SKM-1 treated with dmso at 0.1 percent for 144 hours (cell line): Measurements from ENCODE around the gene COPS6.

ENCODE experiments used
- DNase-seq: peaks from one replicate; lab custom pipeline; 2025; ENCODE audit not compliant: unreplicated experiment; lab: John Stamatoyannopoulos, UW

COPS6 gene

DNA sequence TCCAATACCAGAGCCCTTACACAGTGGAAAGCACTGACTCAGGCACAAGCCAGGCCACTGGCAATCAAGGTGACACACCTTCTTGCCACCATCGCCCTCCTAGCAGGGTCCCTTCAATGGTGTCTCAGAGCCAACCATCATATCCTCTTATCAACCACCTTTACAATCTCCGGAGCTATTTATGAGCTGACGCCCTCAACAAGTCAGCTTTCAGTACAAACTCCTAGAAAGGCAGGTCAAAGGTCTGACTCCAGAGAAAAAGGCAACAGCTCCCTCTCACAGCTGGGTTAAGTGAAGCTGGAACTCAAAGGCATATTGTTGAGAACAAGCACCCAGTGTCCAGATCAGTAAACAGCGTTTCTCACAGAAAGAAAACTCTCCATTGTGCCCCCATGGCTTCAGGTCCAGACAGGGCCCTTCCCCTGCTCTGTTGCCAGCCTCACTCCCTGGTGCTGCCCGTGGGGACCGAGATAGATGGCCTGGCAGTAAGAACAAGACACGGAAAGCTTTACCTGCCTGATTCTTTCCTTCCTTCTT, 9.7 kb upstream of the COPS6 start:
- no peak for DNase-seq

DNA sequence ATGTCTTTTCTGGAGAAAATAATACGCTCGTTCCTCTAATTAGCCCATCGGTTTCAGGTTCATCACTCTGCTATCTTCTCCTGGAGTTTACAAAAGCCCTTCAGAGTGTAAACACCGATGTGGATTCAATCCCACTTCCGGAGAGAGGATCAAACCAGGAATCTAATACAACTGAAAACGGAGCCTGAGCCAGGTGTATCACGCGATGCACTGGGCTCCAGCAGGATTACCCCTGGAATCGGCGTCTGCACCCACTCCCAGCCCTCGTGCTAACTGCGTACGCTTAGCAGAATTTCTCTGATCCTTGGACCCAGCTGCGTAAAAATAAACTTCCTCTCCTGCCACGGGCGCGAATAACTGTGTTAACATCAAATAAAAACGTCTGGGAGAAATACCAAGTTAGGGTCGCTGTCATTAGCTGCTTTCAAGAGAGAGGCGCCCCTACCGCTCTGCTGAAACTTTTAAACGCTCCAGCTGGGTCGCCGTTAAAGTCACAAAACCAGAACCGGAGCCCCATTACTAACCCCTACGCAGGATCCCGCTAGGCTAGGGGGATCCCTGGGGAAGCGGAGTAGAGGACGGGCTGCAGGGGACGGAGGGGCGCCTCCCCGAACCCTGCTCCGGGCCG, 7.7 kb upstream of the COPS6 start:
- no peak for DNase-seq

DNA sequence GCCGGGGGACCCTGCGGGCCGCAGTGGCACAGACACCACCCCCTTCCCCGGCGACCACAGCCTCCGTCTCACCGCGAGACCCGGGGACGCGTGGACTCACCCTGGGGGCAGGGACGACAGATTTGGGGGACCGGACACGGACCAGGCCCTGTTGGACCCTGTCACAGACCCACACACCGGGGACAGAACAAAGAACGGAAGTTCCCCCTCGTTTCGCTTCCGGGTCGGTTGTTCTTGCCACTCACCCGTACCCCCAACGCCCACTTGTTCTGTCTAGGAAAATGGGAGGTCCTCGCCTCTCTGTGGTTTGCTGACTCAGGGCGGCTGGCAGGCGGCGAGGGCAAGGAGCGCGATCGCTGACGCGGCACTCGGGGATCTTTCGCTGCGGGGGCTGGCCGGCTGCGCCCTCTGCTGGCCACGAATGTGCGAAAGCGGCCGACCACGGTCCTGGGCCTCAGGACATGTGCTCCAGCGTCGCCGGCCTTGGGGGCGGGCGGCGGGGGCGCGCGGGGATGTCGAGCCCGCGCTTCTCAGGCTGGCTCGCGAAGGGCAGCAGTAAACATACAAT, 7.2 kb upstream of the COPS6 start, which contains the start of gene ZNF3:
Gene ZNF3, minus strand, starts transcription at position 189 of the 568 bp plus-strand sequence. CDS start 4,366 bp downstream, outside the sequence.
- DNase-seq, result peak; percentile 97

DNA sequence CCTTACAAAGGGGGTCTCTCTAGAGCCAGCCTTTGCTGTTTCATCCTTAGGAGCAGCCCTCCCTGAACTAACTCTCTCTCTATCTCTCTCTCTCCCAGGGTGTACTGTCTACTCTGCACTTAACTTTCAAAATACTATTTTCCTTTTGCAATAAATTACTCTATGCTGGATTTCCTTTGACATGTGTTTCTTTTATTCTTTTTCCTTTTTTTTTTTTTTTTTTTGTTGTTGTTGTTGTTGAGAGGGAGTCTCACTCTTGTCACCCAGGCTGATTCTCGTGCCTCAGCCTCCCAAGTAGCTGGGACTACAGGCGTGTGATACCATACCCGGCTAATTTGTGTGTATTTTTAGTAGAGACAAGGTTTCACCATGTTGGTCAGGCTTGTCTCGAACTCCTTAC, 5.8 kb upstream of the COPS6 start:
- no peak for DNase-seq

DNA sequence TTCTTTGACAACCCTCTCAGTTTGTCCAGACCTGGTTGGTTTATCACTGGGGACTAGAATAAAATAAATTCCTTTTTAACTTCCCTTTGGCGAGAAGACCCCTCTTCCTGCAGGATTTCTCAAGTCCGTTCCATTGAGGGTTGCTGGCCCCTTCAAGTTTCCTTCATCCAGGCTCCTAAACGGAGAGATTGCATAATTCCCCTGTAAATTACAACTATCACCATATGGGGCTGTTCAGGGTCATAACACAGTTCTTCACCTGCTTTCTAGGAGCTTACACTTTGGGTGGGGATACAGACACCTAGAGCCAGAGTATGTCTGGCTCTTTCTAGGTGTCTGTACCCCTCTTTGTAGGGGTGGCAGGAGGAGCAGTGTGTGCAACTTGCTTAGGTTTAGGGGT, 3.3 kb upstream of the COPS6 start:
- DNase-seq, result no peak

DNA sequence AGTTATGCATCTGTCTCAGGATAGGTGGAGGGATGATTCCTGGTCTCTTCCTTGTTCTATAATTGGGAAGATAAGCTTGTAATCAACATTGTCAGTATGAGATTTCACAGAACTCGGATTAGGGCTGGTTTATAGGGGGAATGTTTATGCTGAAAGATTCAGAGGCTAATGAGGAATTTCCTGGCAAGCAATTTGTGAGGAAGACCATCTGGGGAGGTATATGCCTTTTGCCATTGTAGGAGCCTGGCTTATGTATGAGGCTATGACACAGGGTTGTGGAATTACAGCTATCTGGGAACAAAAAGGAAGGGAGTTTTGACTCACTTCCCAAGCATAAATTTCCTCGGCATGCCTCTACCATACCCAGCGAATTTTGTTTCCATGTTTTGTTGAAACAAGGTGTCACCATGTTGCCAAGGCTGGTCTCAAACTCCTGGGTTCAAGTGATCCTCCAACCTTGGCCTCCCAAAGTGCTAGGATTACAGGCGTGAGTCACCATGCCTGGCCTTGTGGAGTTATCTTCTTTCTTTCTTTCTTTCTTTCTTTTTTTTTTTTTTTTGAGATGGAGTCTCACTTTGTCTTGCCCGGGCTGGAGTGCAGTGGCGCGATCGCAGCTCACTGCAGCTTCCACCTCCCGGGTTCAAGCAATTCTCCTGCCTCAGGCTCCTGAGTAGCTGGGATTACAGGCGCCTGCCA, 1.6 kb upstream of the COPS6 start:
- no peak for DNase-seq

DNA sequence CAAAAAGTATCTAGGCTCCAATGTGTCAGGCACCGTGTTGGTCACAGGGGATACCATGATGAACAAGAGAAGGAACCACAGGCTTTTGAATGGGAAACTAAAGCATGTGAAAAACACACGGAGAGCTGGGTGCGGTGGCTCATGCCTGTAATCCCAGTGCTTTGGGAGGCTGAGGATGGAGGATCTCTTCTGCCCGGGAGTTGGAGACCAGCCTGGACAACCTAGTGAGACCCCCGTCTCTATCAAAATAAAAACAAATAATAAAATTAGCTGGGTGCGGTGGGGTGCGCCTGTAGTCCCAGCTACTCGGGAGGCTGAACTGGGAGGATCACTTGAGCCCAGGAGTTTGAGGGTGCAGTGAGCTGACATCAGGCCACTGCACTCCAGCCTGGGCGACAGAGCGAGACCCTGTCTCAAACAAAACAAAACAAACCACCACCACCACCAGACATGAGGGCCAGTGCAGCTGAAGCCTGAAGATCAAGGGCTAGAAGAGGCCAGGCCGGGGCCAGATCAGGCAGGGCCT, 611 bp upstream of the COPS6 start:
- DNase-seq, result no peak

DNA sequence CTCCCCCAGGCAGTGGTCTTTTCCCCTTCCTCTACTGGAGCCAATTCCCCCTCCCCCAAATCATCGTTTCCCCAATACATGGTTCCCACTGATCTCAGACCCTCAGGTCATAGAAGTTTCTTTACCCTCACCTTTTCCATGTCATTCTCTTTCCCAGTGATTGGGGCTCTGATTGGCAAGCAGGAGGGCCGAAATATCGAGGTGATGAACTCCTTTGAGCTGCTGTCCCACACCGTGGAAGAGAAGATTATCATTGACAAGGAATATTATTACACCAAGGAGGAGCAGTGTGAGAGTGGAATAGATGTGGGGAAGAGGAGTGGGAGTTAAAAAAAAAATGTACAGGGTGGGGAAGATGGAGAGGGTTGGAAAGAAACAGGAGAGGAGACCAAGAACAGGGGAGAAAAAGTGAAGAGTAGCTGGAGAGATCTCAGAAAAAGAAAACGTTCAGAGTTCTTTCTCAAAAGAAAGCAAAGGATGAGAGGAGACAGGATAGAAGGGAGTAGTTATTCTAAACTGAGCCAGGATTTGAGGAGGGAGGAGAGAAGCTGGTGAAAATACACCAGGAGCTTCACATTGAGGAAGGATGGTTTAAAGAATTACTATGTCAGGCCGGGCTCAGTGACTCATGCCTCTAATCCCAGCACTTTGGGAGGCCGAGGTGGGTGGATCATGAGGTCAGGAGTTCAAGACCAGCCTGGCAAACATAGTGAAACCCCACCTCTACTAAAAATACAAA, 858 bp downstream of the COPS6 start:
- no peak for DNase-seq

DNA sequence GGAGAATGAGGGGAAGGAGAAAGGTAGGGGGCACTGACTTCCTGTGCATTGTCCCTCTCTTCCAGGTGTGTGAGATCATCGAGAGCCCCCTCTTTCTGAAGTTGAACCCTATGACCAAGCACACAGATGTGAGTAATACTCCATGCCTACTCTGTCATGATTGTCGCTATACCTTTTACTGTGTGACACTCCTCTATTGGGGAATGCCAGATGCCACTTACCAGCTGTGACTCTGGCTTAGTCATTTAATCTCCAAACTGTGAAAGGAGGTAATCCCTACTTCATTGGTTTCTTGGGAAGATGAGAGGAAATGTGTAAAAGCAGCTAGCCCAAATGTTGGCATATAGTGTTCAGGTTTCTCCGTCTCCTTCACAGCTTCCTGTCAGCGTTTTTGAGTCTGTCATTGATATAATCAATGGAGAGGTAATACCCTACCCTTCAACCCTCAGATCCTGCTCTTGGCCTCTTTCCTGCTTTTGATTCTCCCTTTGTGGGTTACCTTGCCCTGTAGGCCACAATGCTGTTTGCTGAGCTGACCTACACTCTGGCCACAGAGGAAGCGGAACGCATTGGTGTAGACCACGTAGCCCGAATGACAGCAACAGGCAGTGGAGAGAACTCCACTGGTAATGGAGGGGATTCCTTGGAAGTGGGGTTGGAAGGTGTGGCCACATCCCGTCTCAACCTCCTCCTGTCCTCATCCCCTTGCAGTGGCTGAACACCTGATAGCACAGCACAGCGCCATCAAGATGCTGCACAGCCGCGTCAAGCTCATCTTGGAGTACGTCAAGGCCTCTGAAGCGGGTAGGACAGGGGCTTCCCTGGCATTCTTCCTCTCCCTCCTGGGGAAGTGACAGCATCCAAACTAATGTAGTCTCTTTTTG, 2.0 kb downstream of the COPS6 start:
- DNase-seq, result no peak

DNA sequence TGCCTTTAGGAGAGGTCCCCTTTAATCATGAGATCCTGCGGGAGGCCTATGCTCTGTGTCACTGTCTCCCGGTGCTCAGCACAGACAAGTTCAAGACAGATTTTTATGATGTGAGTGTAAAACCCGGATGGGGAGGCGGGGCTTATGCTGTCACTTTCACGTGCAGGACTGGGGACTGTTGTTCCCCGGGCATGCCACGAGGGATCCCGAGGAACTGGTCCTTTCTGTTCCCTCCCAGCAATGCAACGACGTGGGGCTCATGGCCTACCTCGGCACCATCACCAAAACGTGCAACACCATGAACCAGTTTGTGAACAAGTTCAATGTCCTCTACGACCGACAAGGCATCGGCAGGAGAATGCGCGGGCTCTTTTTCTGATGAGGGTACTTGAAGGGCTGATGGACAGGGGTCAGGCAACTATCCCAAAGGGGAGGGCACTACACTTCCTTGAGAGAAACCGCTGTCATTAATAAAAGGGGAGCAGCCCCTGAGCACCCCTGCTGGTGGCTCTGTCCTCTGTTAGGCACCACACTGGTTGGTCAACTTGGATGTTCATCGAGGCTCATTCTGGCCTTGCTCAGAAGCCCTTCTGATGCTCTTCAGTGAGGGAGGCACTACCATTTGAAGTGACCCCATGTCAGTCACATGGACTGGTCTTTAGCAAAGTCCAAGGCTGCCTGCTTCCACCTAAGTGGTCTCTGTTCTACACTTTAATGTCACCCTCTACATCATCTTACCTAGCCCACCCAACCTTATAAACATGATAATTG, 2.8 kb downstream of the COPS6 start:
- DNase-seq, result no peak

DNA sequence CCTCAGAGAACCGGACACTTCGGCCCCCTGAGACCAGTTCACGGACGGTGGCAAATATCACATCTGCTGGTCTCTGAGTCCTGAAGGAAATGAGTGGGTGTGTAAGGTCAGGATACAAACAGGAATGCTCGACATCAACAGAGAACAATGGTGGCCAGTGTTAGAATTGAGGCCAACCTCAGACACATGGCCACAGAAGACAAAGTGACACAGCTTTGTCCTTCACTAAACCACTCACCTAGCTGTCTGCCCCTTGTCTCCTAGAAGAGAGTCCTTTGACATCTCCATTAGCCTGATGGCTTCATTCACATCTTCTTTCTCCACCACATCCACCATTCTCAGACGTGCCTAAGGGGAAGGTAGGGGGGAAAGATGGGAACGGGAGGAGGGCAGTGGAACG, 4.3 kb downstream of the COPS6 start:
- no peak for DNase-seq

DNA sequence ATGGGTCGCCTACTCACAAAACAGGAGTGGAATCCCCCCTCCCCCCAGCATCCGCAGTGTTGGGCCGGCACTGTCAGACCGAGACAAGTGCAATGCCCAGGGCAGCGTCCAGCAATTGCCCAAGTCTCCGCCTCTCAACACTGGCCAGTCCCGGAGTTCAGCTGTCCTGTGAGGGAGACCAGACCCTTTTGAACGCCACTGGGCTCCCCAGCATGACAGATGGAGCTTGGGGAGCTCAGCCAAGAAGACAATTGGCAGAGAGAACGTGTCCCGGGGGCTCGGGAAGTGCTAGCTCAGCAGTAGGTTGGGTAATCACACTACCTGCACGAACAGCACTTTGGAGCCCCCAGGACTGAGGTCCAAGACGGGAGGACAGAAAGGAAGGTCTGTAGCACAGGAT, 4.7 kb downstream of the COPS6 start:
- no peak for DNase-seq

DNA sequence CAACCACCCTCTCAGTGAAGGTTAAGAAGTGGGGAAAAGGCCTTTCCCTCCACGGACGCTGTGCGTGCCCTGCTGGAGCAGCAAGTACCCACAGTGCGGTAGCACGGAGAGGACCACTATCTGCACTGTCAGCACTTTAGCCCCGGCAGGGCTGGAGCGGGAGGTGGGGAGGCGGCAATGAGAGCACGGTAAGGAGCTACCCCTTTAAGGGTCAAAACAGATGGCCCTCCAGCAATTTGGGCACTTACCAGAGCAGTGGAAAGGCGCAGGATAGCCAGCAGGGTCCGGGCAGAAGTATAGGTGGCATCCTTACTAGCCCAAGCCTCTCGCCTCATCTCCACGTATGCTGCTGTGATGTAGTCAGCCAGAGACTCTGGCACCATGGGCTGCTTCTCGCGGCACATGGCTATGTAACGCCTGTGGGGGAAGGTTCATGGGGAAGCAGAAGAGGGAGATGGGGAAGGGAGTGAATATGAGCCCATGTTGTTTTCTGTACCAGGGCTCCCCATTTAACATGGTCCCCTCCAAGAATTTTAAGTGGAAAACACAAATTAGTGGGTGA, 5.2 kb downstream of the COPS6 start:
- no peak for DNase-seq

DNA sequence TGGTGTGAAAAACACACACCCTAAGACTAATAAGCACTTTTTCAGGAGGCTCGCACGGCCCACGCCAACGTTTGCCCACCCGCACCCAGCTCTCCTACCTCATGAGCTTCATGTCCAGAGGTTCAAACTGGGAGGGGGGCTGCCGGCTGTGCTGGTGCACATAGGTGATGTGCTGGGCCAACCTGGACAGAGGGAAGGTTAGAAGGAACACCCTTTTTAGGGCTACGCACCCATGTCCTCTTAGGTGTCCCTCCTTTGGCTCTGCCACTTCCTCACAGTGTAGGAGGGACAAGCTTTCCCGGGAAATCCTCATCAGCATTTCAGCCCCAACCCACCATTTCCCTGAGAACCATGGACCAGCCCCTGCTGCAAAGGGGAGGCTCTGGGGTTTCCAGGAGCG, 6.5 kb downstream of the COPS6 start:
- no peak for DNase-seq

DNA sequence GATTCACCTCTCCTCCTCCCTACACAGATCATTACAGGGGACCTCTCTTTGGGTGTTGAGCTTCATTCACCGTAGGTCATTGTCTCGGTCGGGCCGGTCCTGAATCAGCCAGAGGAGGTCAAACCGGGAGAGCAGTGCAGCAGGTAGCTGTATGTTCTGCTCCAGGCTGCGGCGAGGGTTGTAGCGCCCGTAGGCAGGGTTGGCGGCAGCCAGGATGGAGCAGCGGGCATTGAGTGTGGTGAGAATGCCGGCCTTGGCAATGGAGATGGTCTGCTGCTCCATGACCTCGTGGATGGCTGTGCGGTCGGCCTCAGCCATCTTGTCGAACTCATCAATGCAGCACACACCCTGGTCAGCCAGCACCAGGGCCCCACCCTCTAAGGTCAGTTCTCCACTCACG, 6.9 kb downstream of the COPS6 start:
- DNase-seq, result no peak

DNA sequence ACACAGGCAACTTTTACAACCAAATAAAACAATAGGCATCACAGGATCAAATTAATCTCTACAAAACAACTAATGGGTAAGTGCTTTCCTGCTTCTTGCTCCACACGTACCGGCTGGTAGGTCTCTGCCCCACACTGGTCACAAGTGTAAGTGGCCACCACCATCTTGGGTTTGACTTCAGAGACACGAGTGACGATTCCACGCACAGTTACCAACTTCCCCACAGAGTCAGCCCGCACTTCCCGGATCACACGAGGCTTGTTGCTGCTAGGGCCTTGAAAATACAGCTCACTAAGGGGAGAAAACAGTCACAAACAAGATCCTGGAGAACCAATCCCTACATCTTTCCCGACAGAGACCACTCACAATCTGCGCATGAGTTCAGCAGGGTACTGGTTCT, 10.1 kb downstream of the COPS6 start:
- DNase-seq, result no peak

DNA sequence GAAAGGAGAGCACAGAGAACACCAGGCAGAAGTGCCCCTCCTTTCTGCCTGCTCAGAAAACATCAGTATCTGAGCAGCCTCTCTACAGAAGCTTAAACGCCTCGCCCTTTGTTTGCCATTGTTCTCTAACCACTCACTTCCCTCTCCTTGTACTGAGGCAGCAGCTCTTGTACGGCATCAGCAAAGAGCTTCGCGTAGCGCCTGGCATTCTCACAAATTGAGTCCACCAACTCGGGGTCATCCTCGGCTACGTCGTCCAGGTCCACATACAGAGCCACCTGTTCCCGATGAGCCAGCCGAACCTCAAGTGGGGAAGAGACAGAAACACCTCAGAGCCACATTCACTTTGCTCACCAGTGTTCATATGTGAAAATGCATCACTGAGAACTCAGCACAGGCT, 10.7 kb downstream of the COPS6 start:
- no peak for DNase-seq

DNA sequence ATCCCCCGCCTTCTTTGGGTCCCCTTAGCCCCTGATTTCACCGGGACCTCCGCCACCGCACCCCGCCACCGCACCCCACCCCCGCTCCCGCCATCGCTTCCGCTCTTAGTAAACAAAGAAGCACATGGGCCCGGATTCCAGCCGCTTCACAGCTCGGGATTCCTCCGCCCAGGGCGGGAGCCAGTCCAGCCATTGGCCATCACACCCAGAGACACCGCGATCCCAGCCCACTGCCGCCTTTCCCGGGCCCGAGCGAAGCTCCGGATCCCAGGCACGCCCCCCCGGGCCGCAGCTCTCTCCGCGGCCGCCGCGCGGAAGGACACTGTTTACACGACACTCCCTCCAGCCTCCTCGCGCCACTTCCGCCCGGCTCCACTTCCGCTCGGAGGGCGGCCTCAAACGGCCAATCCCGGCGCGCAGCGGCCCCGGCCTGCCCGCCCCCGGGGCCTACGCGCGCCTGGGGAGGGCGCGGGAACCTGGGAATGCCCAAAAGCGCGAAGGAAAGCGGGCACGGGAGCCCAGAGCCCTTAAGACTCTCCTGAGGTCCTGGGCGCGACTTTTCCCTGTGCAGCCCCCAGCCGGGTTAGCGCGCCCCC, 11.7 kb downstream of the COPS6 start:
- peak; percentile 80 for DNase-seq
